Hepatocyte (in vitro differentiated cells): ENCODE data around the gene UCHL5.

Source experiments
- CTCF ChIP-seq: fragments of 200-600 bp; sonication (generic); IDR thresholded peaks from 2 replicates; pipeline ENCODE4 v1.5.1; 2016; ENCODE audit warnings: antibody characterized with exemption, mild to moderate bottlenecking; ENCODE audit not compliant: poor library complexity
- EZH2 ChIP-seq: fragments of 200-600 bp; sonication (generic); IDR thresholded peaks from 2 replicates; pipeline ENCODE4 v1.6.1; 2016; ENCODE audit warnings: antibody characterized with exemption, mild to moderate bottlenecking, borderline replicate concordance

GRCh38 chr1:193031431-193031830 lies 27.7 kb downstream of the UCHL5 start:
- TF ChIP-seq CTCF (peak; percentile 49), EZH2 (no peak)
